OCI-LY1 (cell line): ENCODE measurements around the gene KLK7.

Experiments
- EZH2 ChIP-seq: fragments of 200-600 bp; sonication (generic), shearing (Covaris generic); IDR thresholded peaks from 2 replicates; pipeline ENCODE4 v1.8.0; 2017; ENCODE audit warnings: borderline replicate concordance, mixed run types, mild to moderate bottlenecking, antibody characterized with exemption, low read length, moderate library complexity, mixed read lengths
- TF ChIP-seq, protein P1 (sequence below): fragments of 200-600 bp; sonication (generic), shearing (Covaris generic); IDR thresholded peaks from 2 replicates; pipeline ENCODE4 v1.5.1; 2017; ENCODE audit warnings: mild to moderate bottlenecking, antibody characterized with exemption, low read length, moderate library complexity, mixed read lengths

GRCh38 chr19:51027126-51027806 lies 43.5 kb upstream of the KLK7 start:
- TF ChIP-seq, protein P1, sequence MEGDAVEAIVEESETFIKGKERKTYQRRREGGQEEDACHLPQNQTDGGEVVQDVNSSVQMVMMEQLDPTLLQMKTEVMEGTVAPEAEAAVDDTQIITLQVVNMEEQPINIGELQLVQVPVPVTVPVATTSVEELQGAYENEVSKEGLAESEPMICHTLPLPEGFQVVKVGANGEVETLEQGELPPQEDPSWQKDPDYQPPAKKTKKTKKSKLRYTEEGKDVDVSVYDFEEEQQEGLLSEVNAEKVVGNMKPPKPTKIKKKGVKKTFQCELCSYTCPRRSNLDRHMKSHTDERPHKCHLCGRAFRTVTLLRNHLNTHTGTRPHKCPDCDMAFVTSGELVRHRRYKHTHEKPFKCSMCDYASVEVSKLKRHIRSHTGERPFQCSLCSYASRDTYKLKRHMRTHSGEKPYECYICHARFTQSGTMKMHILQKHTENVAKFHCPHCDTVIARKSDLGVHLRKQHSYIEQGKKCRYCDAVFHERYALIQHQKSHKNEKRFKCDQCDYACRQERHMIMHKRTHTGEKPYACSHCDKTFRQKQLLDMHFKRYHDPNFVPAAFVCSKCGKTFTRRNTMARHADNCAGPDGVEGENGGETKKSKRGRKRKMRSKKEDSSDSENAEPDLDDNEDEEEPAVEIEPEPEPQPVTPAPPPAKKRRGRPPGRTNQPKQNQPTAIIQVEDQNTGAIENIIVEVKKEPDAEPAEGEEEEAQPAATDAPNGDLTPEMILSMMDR, result no peak
- no peak for TF ChIP-seq EZH2
